Measurements from ENCODE around the gene GLO1. TPM values are rescaled to one million over a fixed set of nuclear protein-coding genes. Genes with fewer than 3 reads are reported as not detected.
A peak's percentile ranks its signal among the peaks of the same experiment; 100 is the strongest.

The GLO1 gene
- total and polyA plus RNA-seq, 2 experiments from 2014 or later, result 273 TPM

- Histone ChIP-seq H3F3A (replicated peaks; ENCODE audit: low read depth) (peaks cover 9% of the 10 kb centered on the region; the same call in 1 of the 2 replicates), H3K36me3 (ENCODE audit: insufficient read depth) (no peaks in the 10 kb centered on the region), H3K4me1 (ENCODE audit: insufficient read depth) (peaks cover 7% of the 10 kb centered on the region), H3K27me3 (ENCODE audit: insufficient read depth) (no peaks in the 10 kb centered on the region), H2AFZ (no peak overlapping the region), H3K9me2 (ENCODE audit: insufficient read depth) (no peaks in the 10 kb centered on the region), H3K4me2 (no peak overlapping the region), H3K27ac (ENCODE audit: low read depth) (no peak overlapping the region), H4K20me1 (replicated peaks; ENCODE audit: insufficient read depth) (no peaks in the 10 kb centered on the region), H3K79me2 (replicated peaks; ENCODE audit: insufficient read depth) (no peaks in the 10 kb centered on the region), H3K4me3 (no peak overlapping the region)
- Mint-ChIP-seq H3K27ac (no peak overlapping the region), H3K4me1 (peaks cover 9% of the 10 kb centered on the region), H3K36me3 (ENCODE audit: low read depth) (no peaks in the 10 kb centered on the region), H3K27me3 (ENCODE audit: insufficient read depth, low read depth, poor library complexity) (peaks cover 4% of the 10 kb centered on the region), H3K4me3 (no peak overlapping the region), H3K9me3 (no peaks in the 10 kb centered on the region)
- TF ChIP-seq, protein P1, sequence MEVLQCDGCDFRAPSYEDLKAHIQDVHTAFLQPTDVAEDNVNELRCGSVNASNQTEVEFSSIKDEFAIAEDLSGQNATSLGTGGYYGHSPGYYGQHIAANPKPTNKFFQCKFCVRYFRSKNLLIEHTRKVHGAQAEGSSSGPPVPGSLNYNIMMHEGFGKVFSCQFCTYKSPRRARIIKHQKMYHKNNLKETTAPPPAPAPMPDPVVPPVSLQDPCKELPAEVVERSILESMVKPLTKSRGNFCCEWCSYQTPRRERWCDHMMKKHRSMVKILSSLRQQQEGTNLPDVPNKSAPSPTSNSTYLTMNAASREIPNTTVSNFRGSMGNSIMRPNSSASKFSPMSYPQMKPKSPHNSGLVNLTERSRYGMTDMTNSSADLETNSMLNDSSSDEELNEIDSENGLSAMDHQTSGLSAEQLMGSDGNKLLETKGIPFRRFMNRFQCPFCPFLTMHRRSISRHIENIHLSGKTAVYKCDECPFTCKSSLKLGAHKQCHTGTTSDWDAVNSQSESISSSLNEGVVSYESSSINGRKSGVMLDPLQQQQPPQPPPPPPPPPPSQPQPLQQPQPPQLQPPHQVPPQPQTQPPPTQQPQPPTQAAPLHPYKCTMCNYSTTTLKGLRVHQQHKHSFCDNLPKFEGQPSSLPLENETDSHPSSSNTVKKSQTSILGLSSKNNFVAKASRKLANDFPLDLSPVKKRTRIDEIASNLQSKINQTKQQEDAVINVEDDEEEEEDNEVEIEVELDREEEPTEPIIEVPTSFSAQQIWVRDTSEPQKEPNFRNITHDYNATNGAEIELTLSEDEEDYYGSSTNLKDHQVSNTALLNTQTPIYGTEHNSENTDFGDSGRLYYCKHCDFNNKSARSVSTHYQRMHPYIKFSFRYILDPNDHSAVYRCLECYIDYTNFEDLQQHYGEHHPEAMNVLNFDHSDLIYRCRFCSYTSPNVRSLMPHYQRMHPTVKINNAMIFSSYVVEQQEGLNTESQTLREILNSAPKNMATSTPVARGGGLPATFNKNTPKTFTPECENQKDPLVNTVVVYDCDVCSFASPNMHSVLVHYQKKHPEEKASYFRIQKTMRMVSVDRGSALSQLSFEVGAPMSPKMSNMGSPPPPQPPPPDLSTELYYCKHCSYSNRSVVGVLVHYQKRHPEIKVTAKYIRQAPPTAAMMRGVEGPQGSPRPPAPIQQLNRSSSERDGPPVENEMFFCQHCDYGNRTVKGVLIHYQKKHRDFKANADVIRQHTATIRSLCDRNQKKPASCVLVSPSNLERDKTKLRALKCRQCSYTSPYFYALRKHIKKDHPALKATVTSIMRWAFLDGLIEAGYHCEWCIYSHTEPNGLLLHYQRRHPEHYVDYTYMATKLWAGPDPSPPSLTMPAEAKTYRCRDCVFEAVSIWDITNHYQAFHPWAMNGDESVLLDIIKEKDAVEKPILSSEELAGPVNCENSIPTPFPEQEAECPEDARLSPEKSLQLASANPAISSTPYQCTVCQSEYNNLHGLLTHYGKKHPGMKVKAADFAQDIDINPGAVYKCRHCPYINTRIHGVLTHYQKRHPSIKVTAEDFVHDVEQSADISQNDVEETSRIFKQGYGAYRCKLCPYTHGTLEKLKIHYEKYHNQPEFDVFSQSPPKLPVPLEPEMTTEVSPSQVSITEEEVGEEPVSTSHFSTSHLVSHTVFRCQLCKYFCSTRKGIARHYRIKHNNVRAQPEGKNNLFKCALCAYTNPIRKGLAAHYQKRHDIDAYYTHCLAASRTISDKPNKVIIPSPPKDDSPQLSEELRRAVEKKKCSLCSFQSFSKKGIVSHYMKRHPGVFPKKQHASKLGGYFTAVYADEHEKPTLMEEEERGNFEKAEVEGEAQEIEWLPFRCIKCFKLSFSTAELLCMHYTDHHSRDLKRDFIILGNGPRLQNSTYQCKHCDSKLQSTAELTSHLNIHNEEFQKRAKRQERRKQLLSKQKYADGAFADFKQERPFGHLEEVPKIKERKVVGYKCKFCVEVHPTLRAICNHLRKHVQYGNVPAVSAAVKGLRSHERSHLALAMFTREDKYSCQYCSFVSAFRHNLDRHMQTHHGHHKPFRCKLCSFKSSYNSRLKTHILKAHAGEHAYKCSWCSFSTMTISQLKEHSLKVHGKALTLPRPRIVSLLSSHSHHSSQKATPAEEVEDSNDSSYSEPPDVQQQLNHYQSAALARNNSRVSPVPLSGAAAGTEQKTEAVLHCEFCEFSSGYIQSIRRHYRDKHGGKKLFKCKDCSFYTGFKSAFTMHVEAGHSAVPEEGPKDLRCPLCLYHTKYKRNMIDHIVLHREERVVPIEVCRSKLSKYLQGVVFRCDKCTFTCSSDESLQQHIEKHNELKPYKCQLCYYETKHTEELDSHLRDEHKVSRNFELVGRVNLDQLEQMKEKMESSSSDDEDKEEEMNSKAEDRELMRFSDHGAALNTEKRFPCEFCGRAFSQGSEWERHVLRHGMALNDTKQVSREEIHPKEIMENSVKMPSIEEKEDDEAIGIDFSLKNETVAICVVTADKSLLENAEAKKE (CRISPR knock-in tag; IDR thresholded peaks at IDR 0.05), result no peak
- no peak for TF ChIP-seq CREB1 (CRISPR knock-in tag; IDR thresholded peaks at IDR 0.05; ENCODE audit: low read depth)
- ATAC-seq, result no peak
- DNase-seq (ENCODE audit: low spot score), result no peak
Observed at GRCh38 chr6:38644951-38645350, 58.0 kb downstream of the GLO1 start.

DNA sequence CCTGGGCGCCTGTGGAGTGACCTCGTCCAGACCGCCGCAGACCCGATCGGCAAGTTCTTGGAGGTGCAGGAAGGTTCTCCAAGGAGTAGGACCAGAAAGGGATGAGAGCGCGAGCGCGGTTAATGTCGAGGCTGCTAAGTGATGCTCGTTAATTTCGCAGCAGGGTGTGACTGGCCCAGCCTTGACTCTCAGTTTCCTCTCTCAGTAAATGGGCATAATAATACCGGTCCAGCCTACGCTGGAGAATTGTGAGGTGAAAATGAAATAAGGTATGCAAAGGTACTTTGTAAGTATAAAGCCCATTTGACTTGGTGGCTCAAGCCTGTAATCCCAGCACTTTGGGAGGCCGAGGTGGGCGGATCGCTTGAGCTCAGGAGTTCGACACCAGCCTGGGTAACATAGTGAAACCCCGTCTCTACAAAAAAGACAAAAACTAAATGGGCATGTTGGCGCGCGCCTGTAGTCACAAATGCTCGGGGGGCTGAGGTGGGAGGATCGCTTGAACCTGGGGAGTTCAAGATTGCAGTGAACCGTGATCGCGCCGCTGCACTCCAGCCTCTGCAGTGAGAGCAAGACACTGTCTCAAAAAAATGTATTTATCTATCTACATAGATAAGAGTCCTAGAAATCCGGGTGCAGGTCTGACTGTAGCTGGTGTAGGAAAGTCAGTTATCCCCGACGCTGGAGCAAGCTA, 62.6 kb downstream of the GLO1 start:
- Histone ChIP-seq H4K20me1 (replicated peaks; ENCODE audit: insufficient read depth) (no peaks in the 10 kb centered on the region), H3K4me2 (peak overlapping the region; percentile 98), H3K36me3 (ENCODE audit: insufficient read depth) (no peaks in the 10 kb centered on the region), H3K79me2 (replicated peaks; ENCODE audit: insufficient read depth) (peaks cover 11% of the 10 kb centered on the region; the same call in 1 of the 2 replicates), H3K4me3 (peak overlapping the region; percentile 97), H3K9me2 (ENCODE audit: insufficient read depth) (no peaks in the 10 kb centered on the region), H3K27ac (ENCODE audit: low read depth) (peak overlapping the region; percentile 87), H3K27me3 (ENCODE audit: insufficient read depth) (no peaks in the 10 kb centered on the region), H3F3A (replicated peaks; ENCODE audit: low read depth) (peaks cover 11% of the 10 kb centered on the region; the same call in 1 of the 2 replicates), H2AFZ (peak overlapping the region; percentile 100), H3K4me1 (ENCODE audit: insufficient read depth) (peaks cover 11% of the 10 kb centered on the region)
- peak; percentile 85 for DNase-seq (ENCODE audit: low spot score)
- ATAC-seq, result peak; percentile 75
- Mint-ChIP-seq H3K27ac (peak overlapping the region; percentile 49; the same call in 1 of the 2 replicates), H3K4me3 (peak overlapping the region; percentile 85), H3K9me3 (no peaks in the 10 kb centered on the region), H3K27me3 (ENCODE audit: insufficient read depth, low read depth, poor library complexity) (peaks cover 4% of the 10 kb centered on the region), H3K4me1 (peaks cover 10% of the 10 kb centered on the region), H3K36me3 (ENCODE audit: low read depth) (no peaks in the 10 kb centered on the region)
- TF ChIP-seq POLR2AphosphoS5 (IDR thresholded peaks at IDR 0.05; ENCODE audit: low read depth) (peak; percentile 44), NANOG (IDR thresholded peaks at IDR 0.05; ENCODE audit: borderline replicate concordance) (no peak), ETS1 (IDR thresholded peaks at IDR 0.05) (no peak)

All from GM23338 (cell line).